GM21447 (cell line): ENCODE results near the gene STMN1.
"Not testable (repeated sequence)": the region's sequence is repeated elsewhere in the genome, so short reads cannot be mapped to it uniquely, and the experiment has no call there.

Experiments
- ATAC-seq: cut with Tn5 transposase; IDR thresholded peaks from one replicate; pipeline ENCODE4 v1.9.1; 2021; ENCODE audit not compliant: unreplicated experiment

Gene STMN1

DNA sequence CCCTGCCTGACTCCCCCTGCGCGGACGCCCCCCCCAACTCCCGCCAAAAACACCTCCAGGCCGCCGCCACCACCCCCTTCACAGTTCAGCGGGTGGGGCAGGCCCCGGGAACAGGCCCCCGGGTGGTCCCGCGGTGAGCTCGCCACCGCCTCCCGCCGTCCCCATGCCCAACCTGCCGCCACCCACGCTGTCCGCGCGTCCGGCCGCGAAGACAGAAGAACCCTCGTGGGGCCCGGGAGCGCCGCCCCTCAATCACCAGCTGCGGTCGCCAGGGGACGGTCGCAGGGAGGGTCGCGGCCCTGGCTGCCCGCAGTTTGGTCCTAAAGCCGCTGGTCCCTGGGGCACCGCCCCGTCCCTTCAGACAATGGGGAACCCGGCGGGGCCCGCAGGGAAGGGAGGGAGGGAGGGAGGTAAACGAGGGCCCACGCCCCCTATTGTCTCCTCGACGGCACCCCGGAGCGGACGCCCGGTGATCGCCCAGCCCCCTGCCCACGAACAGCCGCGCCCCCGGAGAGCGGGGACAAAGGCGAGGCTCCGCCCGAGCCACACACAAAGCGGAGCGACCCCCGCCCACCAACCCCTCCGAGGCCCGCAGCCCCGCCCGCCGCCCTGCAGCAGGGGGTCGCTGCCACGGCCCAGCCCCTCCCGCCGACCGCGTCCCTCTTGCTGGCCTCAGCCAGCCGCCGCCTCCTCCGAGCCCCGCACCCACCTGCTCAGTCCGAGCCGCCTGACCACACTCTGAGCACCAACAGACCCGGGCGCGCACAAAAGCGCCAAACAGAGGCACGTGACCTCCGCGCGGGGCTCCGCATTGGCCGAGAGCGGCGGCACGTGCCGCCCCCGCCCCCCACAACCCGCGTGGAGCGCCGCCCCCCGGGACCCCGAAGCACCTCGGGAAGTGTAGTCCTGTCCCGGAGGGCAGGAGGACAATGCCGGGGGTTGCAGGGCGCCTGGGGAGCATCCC is at the start of gene STMN1:
Gene STMN1 (minus strand): TSS at position 740 of the 964 bp plus-strand sequence. CDS start 1,743 bp downstream, outside the sequence.
- ATAC-seq, result peak; percentile 69

DNA sequence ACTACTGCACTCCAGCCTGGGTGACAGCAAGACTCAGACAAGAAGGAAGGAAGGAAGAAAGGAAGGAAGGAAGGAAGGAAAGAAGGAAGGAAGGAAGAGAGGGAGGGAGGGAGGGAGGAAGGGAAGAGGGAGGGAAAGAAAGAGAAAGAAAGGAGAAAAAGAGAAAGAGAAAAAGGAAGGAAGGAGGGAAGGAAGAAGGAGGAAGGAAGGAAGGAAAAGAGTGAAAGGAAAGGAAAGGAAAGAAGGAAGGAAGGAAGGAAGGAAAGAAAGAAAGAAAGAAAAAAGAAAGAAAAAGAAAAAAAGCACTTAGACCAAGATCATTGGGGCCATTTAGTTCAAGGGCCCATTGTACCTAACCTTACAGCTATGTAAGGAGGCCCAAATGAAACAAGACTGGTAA is 49.3 kb upstream of the STMN1 start:
- no peak for ATAC-seq

DNA sequence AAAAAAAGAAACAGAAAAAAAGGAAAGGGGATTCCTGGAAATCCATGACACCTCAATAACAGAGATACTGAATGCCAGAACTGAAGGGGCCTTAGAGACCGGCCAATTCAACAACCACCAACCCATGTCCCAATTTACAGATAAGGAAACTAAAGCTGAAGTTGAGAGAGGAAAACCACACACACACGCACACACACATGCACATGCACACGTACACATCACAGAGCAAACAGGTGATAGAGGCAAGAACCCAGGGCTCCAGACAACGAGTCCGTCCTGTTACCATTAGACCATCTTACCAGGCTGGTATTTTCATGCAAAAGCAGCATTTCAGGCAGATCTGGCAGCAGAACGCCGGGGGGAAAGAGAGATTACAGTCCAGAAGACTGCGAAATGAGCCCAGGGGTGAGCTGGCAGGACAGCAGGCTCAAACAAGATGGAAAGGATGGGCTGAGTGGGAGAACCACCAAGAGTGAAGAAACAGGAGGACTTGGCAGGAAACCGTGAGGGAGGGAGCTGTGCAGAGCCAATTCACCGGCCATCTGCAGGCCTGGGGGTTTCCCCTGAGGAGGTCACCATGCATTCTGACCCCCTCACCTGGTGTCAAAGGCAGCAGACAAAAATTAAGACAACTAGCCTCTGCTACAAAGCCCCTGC is 48.2 kb upstream of the STMN1 start:
- no peak for ATAC-seq

DNA sequence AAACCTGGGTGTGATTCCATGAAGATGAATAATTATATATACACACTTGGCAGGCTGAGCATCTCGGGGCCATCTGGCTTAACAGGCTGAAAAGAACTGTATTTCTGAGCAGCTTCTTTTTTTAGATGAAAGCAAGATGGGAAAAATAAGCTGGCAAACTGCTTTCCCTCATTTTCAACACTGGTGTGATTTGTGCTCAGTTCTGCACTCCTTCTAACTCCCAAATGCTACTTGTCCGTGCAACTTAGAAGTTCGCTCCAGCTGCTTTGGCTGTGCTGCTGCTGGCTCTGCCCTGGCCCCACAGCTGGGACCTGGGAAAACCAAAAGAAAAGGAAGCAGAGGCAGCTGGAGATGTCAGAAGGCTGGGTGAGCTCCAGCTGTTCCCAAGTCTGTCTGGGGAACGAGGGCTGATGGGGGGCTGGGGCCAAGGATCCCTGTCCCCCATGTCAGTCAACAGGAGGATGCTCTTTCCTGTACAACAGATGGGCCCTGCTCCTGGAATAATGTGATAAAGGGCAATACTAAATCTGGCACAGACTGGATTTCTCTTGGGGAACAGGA is 46.7 kb upstream of the STMN1 start:
- ATAC-seq, result no peak

DNA sequence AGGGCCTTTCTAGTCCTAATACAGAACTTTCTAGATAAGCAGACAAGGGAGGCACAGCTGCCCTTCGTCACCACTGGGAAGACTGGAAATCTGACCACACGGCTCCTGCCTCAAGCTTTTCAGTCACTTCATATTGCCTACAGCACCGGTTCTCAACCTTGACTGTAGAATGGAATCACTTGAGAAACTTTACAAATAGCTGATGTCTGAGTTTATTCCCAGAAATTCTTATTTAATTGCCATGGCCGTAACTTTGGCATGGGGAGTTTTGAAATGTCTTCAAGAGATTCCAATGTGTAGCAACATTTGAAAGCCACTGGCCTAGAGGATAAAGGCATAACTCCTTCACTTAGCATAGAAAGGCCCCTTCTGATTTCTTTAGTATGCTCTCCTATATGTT is 42.4 kb upstream of the STMN1 start:
- ATAC-seq, result no peak

DNA sequence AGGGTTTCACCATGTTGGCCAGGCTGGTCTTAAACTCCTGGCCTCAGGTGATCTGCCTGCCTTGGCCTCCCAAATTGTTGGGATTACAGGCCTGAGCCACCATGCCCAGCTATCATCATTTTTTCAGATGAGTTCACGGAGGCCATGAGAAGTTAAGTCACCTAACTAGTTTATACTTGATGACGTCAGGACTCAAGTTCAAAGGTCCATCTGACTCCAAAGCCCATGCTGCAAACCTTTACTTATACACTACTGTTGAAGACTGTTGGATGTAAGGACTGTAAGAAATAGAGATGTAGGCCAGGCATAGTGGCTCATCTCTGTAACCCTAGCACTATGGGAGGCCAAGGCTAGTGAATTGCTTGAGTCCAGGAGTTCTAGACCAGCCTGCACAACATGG is 40.8 kb upstream of the STMN1 start:
- ATAC-seq, result no peak

DNA sequence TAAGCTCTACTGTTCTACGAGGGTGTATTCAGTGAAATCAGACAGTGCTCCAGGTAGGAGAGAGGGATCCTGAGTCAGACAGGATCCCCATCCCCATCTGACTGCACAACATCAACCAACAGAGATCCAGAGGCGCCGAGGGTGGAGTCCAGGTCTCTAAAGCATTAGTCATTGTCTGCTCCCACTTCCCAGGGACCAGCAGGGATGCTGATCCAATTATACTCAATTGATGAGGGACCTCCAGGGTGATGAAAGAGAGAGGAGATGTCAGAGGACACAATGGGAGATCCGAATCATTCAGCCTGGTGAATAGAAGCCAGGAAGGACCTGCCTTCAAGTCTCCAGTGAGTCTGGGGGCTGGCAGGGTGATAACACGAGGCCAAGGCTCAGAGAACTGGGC is 39.5 kb upstream of the STMN1 start:
- no peak for ATAC-seq

DNA sequence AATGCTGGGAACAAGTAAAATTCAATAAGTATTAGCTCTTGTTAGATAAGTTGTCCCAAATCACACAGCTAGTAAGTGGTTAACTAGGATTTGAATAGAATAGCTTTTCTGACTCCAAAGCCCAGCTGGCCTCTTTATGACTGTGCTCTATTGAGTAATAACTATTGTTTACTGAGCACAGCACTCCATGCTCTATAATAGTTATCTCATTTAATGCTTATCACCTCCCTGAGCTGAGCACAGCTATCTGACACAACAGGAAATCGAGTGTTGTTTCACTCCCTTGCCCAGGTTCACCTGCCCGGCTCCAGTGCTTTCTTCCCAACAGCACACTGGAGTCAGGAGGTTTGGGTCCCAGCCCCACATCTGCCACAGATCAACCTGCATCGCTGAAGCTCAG is 38.8 kb upstream of the STMN1 start:
- ATAC-seq, result no peak

DNA sequence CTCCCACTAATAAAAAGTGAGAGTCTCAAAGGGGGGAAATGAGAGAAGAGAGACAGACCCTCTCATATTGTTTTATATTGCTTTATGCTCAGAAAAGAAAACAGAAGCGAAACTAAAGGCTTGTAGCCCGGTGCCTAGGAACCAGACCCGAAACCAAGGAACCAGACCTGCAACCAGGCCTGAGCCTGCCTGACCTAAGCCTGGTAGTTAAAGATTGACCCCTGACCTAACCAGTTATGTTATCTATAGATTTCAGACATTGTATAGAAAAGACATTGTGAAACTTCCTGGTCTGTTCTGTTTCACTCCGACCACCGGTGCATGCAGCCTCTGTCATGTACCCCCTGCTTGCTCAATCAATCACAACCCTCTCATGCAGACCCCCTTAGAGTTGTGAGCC is 37.3 kb upstream of the STMN1 start:
- ATAC-seq, result not testable (repeated sequence)

DNA sequence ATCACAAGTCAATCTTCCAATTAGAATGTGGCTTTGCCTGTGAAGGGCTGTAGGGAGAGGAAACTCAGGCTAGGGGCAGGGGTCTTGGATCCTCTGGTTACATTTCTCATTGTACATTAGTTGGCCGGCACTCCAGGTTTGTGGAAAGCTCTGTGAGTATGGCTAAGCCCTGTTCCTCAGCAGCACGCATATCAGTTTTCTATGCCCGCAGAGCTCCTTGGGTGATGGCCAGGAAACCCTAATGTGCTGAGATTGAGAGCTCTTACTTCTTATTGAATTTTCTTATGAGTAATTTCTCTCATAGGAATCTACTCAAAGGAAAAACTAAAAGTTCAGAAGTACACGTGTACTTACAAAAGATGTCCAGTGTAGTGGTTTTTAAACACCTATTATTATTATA is 30.7 kb upstream of the STMN1 start:
- ATAC-seq, result no peak

DNA sequence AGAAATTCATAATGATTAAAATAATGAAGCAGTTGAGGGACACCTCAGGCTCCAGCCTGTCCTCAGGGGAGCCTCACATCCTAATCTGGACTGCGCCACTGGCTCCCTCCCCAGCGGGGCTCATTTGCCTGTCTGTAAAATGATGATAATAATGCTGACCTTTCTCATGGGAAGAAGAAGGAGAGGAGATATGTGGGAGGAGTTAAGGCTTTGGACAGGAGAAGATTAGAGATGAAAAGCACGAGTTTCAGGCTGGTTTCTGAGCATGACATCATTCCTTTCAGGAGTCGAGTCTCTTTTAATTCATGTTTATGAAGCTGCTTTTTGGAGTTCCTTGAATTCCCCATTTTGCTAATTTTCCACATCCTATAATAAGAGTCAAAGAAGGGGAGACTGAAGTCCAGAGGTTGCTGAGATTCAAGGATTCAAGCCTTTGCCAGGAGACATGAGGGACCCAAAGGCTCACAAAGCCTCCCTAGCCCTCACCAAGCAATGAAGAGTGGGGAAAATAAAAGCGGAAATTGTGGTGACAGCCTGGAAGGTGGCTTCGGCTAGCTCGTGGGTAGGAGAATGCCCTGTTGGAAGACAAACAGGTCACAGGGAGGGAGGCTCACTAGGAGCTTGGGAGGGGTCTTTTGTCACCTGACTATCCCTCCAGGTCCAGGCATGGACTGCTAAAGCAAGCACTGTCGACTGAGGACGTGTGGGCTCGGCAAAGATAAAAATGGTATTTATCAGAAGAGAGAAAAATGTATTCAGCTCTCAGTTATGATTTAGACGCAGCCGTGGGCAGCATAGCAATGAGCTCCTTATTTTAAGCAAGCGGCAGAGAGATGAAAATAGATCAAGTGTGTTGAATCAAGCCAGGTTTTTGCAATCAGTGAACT is 27.5 kb upstream of the STMN1 start:
- no peak for ATAC-seq

DNA sequence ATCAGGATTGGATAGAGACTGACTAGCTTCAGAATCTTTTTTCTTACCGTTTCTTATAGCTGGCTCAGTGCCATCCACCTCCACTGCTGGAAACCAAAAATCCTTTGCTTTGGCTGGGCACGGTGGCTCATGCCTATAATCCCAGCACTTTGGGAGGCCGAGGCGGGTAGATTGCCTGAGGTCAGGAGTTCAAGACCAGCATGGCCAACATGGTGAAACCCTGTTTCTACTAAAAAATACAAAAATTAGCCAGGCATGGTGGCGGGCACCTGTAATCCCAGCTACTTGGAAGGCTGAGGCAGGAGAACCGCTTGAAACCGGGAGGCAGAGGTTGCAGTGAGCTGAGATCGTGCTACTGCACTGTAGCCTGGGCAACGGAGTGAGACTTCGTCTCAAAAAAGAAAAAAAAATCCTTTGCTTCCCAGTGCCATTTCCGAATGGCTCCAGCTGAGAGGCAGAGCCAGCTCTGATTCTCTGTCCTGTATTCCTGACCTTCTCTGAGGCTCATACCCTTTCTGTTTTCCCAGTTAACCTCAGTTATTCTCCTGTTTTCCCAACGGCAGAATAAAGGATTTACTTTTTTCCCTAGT is 26.7 kb upstream of the STMN1 start:
- not testable (repeated sequence) for ATAC-seq

DNA sequence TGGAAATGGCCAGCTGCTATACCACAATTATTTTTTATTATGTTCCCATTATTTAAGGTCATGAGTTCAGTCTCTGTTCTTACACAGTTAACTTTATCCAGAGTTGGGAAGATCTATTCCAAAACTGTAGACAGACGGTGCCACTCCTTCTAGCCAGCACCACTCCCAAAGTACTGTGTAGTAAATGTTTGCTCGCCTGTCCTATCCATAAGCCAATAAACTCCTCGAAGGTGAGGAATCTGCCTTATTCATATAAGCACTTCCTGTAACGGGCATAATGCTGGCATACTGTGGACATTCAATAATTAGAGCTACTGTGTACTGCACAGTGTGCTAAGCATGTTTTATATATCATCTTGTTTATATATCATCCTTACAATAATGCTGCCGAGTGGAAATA is 26.1 kb upstream of the STMN1 start:
- no peak for ATAC-seq

DNA sequence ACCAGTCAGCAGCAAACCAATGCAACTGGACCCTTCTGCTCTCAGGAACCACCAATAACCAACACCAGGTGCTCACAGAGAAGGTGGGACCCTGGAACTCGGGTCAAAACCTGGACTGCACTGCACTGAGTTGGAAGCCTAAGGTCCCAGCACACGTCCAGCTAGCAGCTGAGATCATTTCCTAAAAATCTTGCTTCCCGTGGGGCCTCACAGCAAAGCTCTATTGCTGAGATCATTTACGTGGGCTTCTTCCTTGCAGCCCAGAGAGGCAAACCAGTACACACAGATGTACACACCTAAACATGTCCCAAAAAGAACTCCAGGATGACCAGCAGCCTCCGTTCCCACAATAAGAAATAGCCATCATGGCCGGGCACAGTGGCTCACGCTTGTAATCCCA is 22.8 kb upstream of the STMN1 start:
- ATAC-seq, result no peak

DNA sequence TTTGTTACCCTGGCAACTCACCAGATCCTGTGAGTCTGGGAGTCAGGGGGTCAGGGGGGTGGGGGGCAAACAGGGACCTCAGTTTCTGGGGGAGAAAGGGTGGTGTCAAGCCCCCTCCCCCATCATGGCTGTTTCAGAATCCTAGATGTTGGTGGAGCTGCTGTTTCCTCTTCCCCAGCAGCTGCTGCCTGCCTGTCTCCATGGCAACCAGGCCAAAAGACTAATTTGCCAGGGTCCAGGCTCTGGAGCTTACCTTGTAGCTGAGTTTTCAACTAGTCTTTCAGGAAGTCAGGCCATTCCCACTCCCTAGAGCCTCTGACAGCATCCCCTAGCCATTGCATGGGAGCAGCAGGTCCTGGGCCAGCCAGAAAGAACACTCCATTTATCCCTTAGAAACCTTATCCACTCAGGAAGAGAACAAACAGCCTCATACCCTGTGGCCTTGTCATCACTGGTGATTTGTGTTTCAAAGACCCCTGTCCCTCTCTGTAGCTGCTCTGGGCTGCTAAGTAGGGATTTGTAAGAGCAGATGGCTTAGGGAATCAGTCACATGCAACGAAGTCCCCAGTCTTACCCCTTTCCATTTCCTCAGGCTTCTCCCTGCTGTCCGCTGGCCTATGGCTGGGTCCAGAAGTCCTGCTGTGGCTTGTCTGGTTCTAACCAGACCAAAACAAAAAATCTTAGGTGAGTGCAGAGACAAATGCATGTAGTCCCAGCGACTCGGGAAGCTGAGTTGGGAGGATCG is 21.5 kb upstream of the STMN1 start:
- no peak for ATAC-seq

DNA sequence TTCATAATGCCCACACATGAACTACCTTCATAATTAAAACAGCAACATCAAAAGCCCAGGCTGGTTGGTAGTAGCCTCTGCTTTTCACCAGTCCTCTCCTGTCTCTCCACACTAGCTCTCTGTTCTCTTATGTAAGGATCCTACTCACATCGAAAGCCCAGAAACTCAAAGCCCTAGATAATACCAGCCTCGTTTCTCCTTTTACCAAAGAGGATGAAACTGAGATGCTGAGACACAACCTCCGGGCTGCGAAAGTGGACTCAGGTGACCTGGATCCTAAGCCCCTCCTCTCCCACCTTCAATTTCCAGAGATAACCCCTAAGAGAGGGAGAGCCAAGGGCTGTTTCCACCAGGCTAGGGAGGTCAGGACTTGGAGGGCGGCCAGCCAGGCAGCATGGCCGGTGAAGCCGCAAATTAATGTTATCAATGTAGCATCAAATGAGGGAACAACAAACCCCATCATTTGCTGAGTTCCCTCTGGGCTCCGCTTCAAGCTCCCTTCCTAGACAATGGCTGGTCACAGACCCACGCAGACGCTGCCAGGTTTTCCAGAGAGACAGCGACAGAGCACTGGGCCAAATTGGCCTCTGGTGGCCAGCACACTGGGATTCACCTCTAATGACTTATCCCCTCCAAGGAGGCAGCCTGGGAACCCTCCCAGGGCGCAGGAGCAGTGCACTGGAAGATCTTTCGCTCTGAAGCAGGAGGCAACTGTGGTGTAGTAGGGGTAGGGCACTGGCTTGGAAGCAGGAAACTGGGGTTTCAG is 20.7 kb upstream of the STMN1 start:
- ATAC-seq, result no peak

DNA sequence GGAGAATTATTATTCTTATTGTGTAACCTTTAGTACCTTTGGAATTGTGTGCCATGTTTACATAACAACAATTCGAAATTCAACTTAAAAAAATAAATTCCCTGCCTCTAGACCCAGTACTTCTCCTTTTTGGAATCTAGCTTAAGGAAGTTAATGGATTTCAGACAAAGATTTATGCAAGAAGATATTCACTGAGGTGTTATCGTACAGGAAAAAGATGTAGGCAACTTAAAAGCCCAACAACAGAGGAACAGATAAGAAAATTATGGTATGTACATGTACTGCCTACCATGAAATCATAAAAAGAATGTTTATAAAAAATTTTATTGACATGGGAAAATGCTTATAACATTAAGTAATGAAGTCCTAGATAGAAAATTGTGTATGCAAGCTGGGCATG is 18.2 kb upstream of the STMN1 start:
- no peak for ATAC-seq

DNA sequence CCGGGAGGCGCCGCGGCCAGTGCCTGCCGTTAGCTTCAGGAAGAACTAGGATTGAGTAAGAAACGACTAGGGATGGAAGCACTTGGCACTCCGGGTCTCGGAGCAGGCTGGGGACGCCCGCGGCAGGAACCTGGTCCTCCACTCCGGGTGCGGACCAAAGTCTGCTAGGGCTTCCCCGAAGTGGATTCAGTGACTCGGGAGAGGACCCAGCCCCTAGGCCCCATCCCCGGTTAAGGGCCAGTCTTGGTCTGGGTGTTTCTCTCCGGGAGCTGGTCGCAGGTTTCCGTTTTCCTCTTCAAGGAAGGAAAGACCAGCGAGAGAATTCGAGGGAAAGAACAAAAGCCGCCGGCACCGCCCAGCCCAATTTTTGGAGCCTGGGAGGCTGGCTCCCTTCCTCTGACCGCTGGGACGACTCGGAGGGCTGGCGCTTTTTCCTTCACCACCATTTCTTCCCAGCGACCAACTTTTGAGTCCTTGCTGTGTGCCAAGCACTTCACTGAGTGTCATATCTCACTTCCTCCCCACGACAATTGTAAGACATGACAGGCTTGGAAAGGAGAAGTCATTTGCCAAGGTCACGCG is 16.8 kb upstream of the STMN1 start:
- ATAC-seq, result no peak
